ENCODE measurements around the gene ALKBH1.

DNA sequence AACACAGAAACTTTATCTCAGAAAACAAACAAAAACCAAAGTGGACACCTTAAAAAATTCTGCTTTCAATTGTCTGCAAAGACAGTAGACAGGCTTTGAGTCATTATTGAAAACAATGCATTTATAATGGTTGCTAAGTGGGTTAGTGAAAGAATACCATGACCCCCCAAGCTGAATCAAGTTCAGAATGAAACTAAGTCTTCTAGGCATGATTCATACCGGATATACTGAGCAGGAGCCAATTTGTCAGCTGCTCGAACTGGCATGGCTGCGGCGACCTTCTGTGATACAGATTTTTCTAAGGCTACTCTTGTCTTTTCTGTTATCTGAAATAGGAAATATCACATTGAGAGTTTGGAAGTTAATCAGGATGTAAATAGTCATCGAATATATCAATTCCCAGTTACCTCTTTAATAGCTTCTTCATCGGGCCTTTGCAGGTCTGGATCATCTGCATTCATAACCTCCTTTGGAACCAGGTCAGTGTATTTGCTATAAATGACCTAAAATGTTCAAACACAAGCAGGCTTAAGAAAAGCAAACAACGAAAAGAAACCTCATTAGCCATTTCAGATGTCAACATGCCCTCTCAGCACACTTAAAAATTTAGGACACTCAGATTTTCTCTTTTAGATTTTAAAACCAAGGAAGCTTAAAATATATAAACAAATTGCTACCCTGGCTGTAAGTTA is 30.9 kb upstream of the ALKBH1 start:
- TF ChIP-seq, protein P1, sequence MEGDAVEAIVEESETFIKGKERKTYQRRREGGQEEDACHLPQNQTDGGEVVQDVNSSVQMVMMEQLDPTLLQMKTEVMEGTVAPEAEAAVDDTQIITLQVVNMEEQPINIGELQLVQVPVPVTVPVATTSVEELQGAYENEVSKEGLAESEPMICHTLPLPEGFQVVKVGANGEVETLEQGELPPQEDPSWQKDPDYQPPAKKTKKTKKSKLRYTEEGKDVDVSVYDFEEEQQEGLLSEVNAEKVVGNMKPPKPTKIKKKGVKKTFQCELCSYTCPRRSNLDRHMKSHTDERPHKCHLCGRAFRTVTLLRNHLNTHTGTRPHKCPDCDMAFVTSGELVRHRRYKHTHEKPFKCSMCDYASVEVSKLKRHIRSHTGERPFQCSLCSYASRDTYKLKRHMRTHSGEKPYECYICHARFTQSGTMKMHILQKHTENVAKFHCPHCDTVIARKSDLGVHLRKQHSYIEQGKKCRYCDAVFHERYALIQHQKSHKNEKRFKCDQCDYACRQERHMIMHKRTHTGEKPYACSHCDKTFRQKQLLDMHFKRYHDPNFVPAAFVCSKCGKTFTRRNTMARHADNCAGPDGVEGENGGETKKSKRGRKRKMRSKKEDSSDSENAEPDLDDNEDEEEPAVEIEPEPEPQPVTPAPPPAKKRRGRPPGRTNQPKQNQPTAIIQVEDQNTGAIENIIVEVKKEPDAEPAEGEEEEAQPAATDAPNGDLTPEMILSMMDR (IDR thresholded peaks at IDR 0.05), result no peak
- TF ChIP-seq POLR2A (IDR thresholded peaks at IDR 0.05), result no peak

Measured in lower leg skin (tissue), 3 donors.